Measurements from ENCODE around the gene C1QTNF9.

C1QTNF9 gene

GRCh38 chr13:24282256-24282655, 27.1 kb upstream of the C1QTNF9 start:
- Histone ChIP-seq H3K4me3 (ENCODE audit: extremely low read depth, insufficient read depth, low read length, poor library complexity, severe bottlenecking) (no peak overlapping the region), H3K36me3 (ENCODE audit: control insufficient read depth, insufficient read depth, low read length) (peaks cover 23% of the 10 kb centered on the region), H3K9me3 (ENCODE audit: control insufficient read depth, low read length) (no peaks in the 10 kb centered on the region), H3K27ac (ENCODE audit: low read depth, low read length, severe bottlenecking) (no peak overlapping the region), H3K4me1 (ENCODE audit: control insufficient read depth, insufficient read depth, low read length, poor library complexity, severe bottlenecking) (peaks cover 10% of the 10 kb centered on the region)
- WGBS, 2 experiments (ENCODE audit: insufficient coverage in 2 of 2): 89 to 97% methylated on average over 3 to 4 of the region's 4 CpGs

GRCh38 chr13:24284889-24285565, 24.4 kb upstream of the C1QTNF9 start:
- WGBS, 2 experiments (ENCODE audit: insufficient coverage in 2 of 2): 92 to 94% methylated on average over 10 of the region's 10 CpGs
- Histone ChIP-seq H3K4me3 (ENCODE audit: extremely low read depth, insufficient read depth, low read length, poor library complexity, severe bottlenecking) (no peak overlapping the region), H3K4me1 (ENCODE audit: control insufficient read depth, insufficient read depth, low read length, poor library complexity, severe bottlenecking) (peaks cover 8% of the 10 kb centered on the region), H3K36me3 (ENCODE audit: control insufficient read depth, insufficient read depth, low read length) (peaks cover 38% of the 10 kb centered on the region), H3K9me3 (ENCODE audit: control insufficient read depth, low read length) (no peaks in the 10 kb centered on the region), H3K27ac (ENCODE audit: low read depth, low read length, severe bottlenecking) (no peak overlapping the region)

GRCh38 chr13:24286624-24287023, 22.8 kb upstream of the C1QTNF9 start:
- Histone ChIP-seq H3K27ac (ENCODE audit: low read depth, low read length, severe bottlenecking) (no peak overlapping the region), H3K36me3 (ENCODE audit: control insufficient read depth, insufficient read depth, low read length) (peaks cover 53% of the 10 kb centered on the region), H3K4me3 (ENCODE audit: extremely low read depth, insufficient read depth, low read length, poor library complexity, severe bottlenecking) (no peak overlapping the region), H3K4me1 (ENCODE audit: control insufficient read depth, insufficient read depth, low read length, poor library complexity, severe bottlenecking) (no peaks in the 10 kb centered on the region), H3K9me3 (ENCODE audit: control insufficient read depth, low read length) (no peaks in the 10 kb centered on the region)
- WGBS, 2 experiments (ENCODE audit: insufficient coverage in 2 of 2): 94 to 99% methylated on average over 10 to 11 of the region's 11 CpGs

- 89 to 95% methylated on average over 7 of the region's 8 CpGs for WGBS, 2 experiments (ENCODE audit: insufficient coverage in 2 of 2)
- no peaks in the 10 kb centered on the region for H3K9me3 ChIP-seq (ENCODE audit: control insufficient read depth, low read length)
- H3K36me3 ChIP-seq (ENCODE audit: control insufficient read depth, insufficient read depth, low read length): peaks cover 56% of the 10 kb centered on the region
- H3K27ac ChIP-seq (ENCODE audit: low read depth, low read length, severe bottlenecking): no peak overlapping the region
- H3K4me1 ChIP-seq (ENCODE audit: control insufficient read depth, insufficient read depth, low read length, poor library complexity, severe bottlenecking): no peaks in the 10 kb centered on the region
- H3K4me3 ChIP-seq (ENCODE audit: extremely low read depth, insufficient read depth, low read length, poor library complexity, severe bottlenecking): no peak overlapping the region
Observed at GRCh38 chr13:24287748-24288287, 21.6 kb upstream of the C1QTNF9 start.

- peaks cover 55% of the 10 kb centered on the region for H3K36me3 ChIP-seq (ENCODE audit: control insufficient read depth, insufficient read depth, low read length)
- no peaks in the 10 kb centered on the region for H3K4me1 ChIP-seq (ENCODE audit: control insufficient read depth, insufficient read depth, low read length, poor library complexity, severe bottlenecking)
- H3K4me3 ChIP-seq (ENCODE audit: extremely low read depth, insufficient read depth, low read length, poor library complexity, severe bottlenecking): no peak overlapping the region
- H3K9me3 ChIP-seq (ENCODE audit: control insufficient read depth, low read length): no peaks in the 10 kb centered on the region
- H3K27ac ChIP-seq (ENCODE audit: low read depth, low read length, severe bottlenecking): no peak overlapping the region
- 90 to 97% methylated on average over 2 to 4 of the region's 5 CpGs for WGBS, 2 experiments (ENCODE audit: insufficient coverage in 2 of 2)
Observed at GRCh38 chr13:24288870-24289269, 20.5 kb upstream of the C1QTNF9 start.

- Histone ChIP-seq H3K4me1 (ENCODE audit: control insufficient read depth, insufficient read depth, low read length, poor library complexity, severe bottlenecking) (no peaks in the 10 kb centered on the region), H3K36me3 (ENCODE audit: control insufficient read depth, insufficient read depth, low read length) (peaks cover 59% of the 10 kb centered on the region), H3K4me3 (ENCODE audit: extremely low read depth, insufficient read depth, low read length, poor library complexity, severe bottlenecking) (no peak overlapping the region), H3K9me3 (ENCODE audit: control insufficient read depth, low read length) (no peaks in the 10 kb centered on the region), H3K27ac (ENCODE audit: low read depth, low read length, severe bottlenecking) (no peak overlapping the region)
- 91 to 95% methylated on average over 16 to 17 of the region's 20 CpGs for WGBS, 2 experiments (ENCODE audit: insufficient coverage in 2 of 2)
Observed at GRCh38 chr13:24290280-24290932, 19.0 kb upstream of the C1QTNF9 start.

- Histone ChIP-seq H3K36me3 (ENCODE audit: control insufficient read depth, insufficient read depth, low read length) (peaks cover 66% of the 10 kb centered on the region), H3K4me1 (ENCODE audit: control insufficient read depth, insufficient read depth, low read length, poor library complexity, severe bottlenecking) (no peaks in the 10 kb centered on the region), H3K4me3 (ENCODE audit: extremely low read depth, insufficient read depth, low read length, poor library complexity, severe bottlenecking) (no peak overlapping the region), H3K27ac (ENCODE audit: low read depth, low read length, severe bottlenecking) (no peak overlapping the region), H3K9me3 (ENCODE audit: control insufficient read depth, low read length) (no peaks in the 10 kb centered on the region)
- 88 to 100% methylated on average over 4 to 5 of the region's 6 CpGs for WGBS, 2 experiments (ENCODE audit: insufficient coverage in 2 of 2)
Observed at GRCh38 chr13:24292481-24292880, 16.9 kb upstream of the C1QTNF9 start.

GRCh38 chr13:24293746-24294145, 15.6 kb upstream of the C1QTNF9 start:
- WGBS, 2 experiments (ENCODE audit: insufficient coverage in 2 of 2): 92 to 98% methylated on average over 8 to 9 of the region's 10 CpGs
- Histone ChIP-seq H3K4me1 (ENCODE audit: control insufficient read depth, insufficient read depth, low read length, poor library complexity, severe bottlenecking) (no peaks in the 10 kb centered on the region), H3K36me3 (ENCODE audit: control insufficient read depth, insufficient read depth, low read length) (peaks cover 71% of the 10 kb centered on the region), H3K27ac (ENCODE audit: low read depth, low read length, severe bottlenecking) (no peak overlapping the region), H3K4me3 (ENCODE audit: extremely low read depth, insufficient read depth, low read length, poor library complexity, severe bottlenecking) (no peak overlapping the region), H3K9me3 (ENCODE audit: control insufficient read depth, low read length) (no peaks in the 10 kb centered on the region)

- Histone ChIP-seq H3K36me3 (ENCODE audit: control insufficient read depth, insufficient read depth, low read length) (peaks cover 71% of the 10 kb centered on the region), H3K4me3 (ENCODE audit: extremely low read depth, insufficient read depth, low read length, poor library complexity, severe bottlenecking) (no peak overlapping the region)
- 91 to 95% methylated on average over 13 of the region's 16 CpGs for WGBS, 2 experiments (ENCODE audit: insufficient coverage in 2 of 2)
Observed at GRCh38 chr13:24299488-24300114, 9.8 kb upstream of the C1QTNF9 start.

GRCh38 chr13:24301434-24301833, 7.9 kb upstream of the C1QTNF9 start:
- H3K36me3 ChIP-seq (ENCODE audit: control insufficient read depth, insufficient read depth, low read length): peaks cover 60% of the 10 kb centered on the region

More at GRCh38 chr13:24299488-24300114, 9.8 kb upstream of the C1QTNF9 start:
- Histone ChIP-seq H3K27ac (ENCODE audit: low read depth, low read length, severe bottlenecking) (no peak overlapping the region), H3K9me3 (ENCODE audit: control insufficient read depth, low read length) (no peaks in the 10 kb centered on the region), H3K4me1 (ENCODE audit: control insufficient read depth, insufficient read depth, low read length, poor library complexity, severe bottlenecking) (no peaks in the 10 kb centered on the region)

More at GRCh38 chr13:24301434-24301833, 7.9 kb upstream of the C1QTNF9 start:
- Histone ChIP-seq H3K4me3 (ENCODE audit: extremely low read depth, insufficient read depth, low read length, poor library complexity, severe bottlenecking) (no peak overlapping the region), H3K27ac (ENCODE audit: low read depth, low read length, severe bottlenecking) (no peak overlapping the region), H3K4me1 (ENCODE audit: control insufficient read depth, insufficient read depth, low read length, poor library complexity, severe bottlenecking) (peaks cover 3% of the 10 kb centered on the region), H3K9me3 (ENCODE audit: control insufficient read depth, low read length) (no peaks in the 10 kb centered on the region)
- WGBS, 2 experiments (ENCODE audit: insufficient coverage in 2 of 2): 92 to 94% methylated on average over 7 to 8 of the region's 12 CpGs
